SU-DHL-6 (cell line): Measurements from ENCODE around the gene RAG1.

Experiments used
- H2AFZ ChIP-seq: fragments of 200-600 bp; sonication (generic); 2 replicates; pipeline ENCODE4 v1.6.1; 2014; ENCODE audit warnings: low read depth, mild to moderate bottlenecking, moderate library complexity, mixed read lengths, antibody characterized with exemption, low read length; ENCODE audit not compliant: severe bottlenecking
- H3F3A ChIP-seq: fragments of 200-600 bp; shearing (Covaris generic); 2 replicates; pipeline ENCODE4 v1.6.0; 2016; ENCODE audit warnings: antibody characterized with exemption, mild to moderate bottlenecking; ENCODE audit not compliant: insufficient read depth
- H3K27ac ChIP-seq: fragments of 200-600 bp; sonication (generic); 2 replicates; pipeline ENCODE4 v1.5.1; 2016; ENCODE audit warnings: low read depth, mild to moderate bottlenecking, low read length, moderate library complexity, mixed read lengths
- H3K27me3 ChIP-seq: fragments of 200-600 bp; sonication (generic), shearing (Covaris generic); 2 replicates; pipeline ENCODE4 v1.6.0; 2014; ENCODE audit warnings: mild to moderate bottlenecking, low read length
- H3K36me3 ChIP-seq: fragments of 200-600 bp; sonication (generic); 2 replicates; pipeline ENCODE4 v1.6.1; 2014; ENCODE audit warnings: mild to moderate bottlenecking, low read length, mixed read lengths
- H3K4me2 ChIP-seq: fragments of 300-600, 200-600 bp; shearing (Covaris generic), sonication (generic); 2 replicates; pipeline ENCODE4 v1.6.0; 2014; ENCODE audit warnings: low read length, low read depth, mild to moderate bottlenecking; ENCODE audit not compliant: poor library complexity, severe bottlenecking
- H3K4me3 ChIP-seq: fragments of 200-600 bp; sonication (generic); 2 replicates; pipeline ENCODE4 v1.5.1; 2014; ENCODE audit warnings: antibody characterized with exemption, low read length, mild to moderate bottlenecking, mixed read lengths; ENCODE audit not compliant: insufficient read depth, poor library complexity, severe bottlenecking
- H3K79me2 ChIP-seq: fragments of 200-600 bp; sonication (generic); 2 replicates; pipeline ENCODE4 v1.6.1; 2014; ENCODE audit warnings: mild to moderate bottlenecking, low read length, moderate library complexity; ENCODE audit not compliant: insufficient read depth
- H3K9ac ChIP-seq: fragments of 200-600 bp; sonication (generic); 2 replicates; pipeline ENCODE4 v1.7.0; 2014; ENCODE audit warnings: mild to moderate bottlenecking, low read length
- H3K9me2 ChIP-seq: fragments of 200-600 bp; sonication (generic); replicated peaks from 2 replicates; pipeline ENCODE4 v1.6.1; 2014; ENCODE audit warnings: low read length; ENCODE audit not compliant: insufficient read depth
- H3K9me3 ChIP-seq: fragments of 200-600 bp; sonication (generic); 2 replicates; pipeline ENCODE4 v1.6.1; 2014; ENCODE audit warnings: low read length, mixed read lengths; ENCODE audit not compliant: insufficient read depth
- H4K20me1 ChIP-seq: fragments of 200-600 bp; sonication (generic); 2 replicates; pipeline ENCODE4 v1.6.1; 2014; ENCODE audit warnings: low read depth, mild to moderate bottlenecking, antibody characterized with exemption, low read length, moderate library complexity, mixed read lengths
- CTCF ChIP-seq: fragments of 200-600 bp; sonication (generic); IDR thresholded peaks from one replicate; pipeline ENCODE4 v1.5.1; 2017; ENCODE audit warnings: antibody characterized with exemption, mild to moderate bottlenecking, low read length, moderate library complexity; ENCODE audit not compliant: insufficient read depth, poor library complexity, severe bottlenecking
- EZH2phosphoT487 ChIP-seq: fragments of 200-600 bp; sonication (generic), shearing (Covaris generic); conservative IDR thresholded peaks from 2 replicates; pipeline ENCODE4 v1.6.1; 2018; ENCODE audit warnings: mild to moderate bottlenecking, antibody characterized with exemption, low read length, moderate library complexity, mixed read lengths

Gene RAG1

GRCh38 chr11:36598051-36598450 lies 30.2 kb downstream of the RAG1 start, which contains the start of gene RAG2:
Gene RAG2, minus strand, starts transcription at chr11:36598236. Its CDS starts 4,068 bp downstream, at chr11:36594168.
- no peaks in the 10 kb centered on the region for H3K36me3 ChIP-seq
- H3K9me3 ChIP-seq, result no peaks in the 10 kb centered on the region
- no peaks in the 10 kb centered on the region for H3K27me3 ChIP-seq
- H3K79me2 ChIP-seq, result no peaks in the 10 kb centered on the region
- H3K27ac ChIP-seq, result no peak within 1 kb of the TSS
- H4K20me1 ChIP-seq, result no peaks in the 10 kb centered on the region
- no peak within 1 kb of the TSS for H3K4me3 ChIP-seq
- H3K9me2 ChIP-seq, result no peaks in the 10 kb centered on the region
- no peak within 1 kb of the TSS for H2AFZ ChIP-seq
- H3K9ac ChIP-seq, result no peak within 1 kb of the TSS
- TF ChIP-seq EZH2phosphoT487 (no peak), CTCF (no peak)
- H3K4me2 ChIP-seq, result no peak within 1 kb of the TSS
- H3F3A ChIP-seq, result no peaks in the 10 kb centered on the region

DNA sequence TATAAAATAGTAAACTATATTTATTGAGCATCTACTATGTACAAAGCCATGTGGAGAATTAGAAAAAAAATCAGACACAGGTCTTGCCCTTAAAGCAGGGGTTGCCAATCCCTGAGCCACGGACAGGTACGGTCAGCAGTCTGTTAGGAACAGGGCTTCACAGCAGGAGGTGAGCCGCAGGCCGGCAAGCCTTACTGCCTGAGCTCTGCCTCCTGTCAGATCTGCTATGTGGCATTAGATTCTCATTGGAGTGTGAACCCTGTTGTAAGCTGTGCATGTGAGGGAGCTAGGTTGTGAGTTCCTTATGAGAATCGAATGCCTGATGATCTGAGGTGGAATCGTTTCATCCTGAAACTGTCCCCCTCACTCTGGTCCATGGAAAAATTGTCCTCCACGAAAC lies 32.4 kb downstream of the RAG1 start:
- Histone ChIP-seq H3K4me3 (no peak overlapping the region), H3F3A (no peaks in the 10 kb centered on the region), H3K36me3 (no peaks in the 10 kb centered on the region), H3K27ac (no peak overlapping the region), H3K27me3 (no peaks in the 10 kb centered on the region), H3K79me2 (no peaks in the 10 kb centered on the region), H3K9ac (no peak overlapping the region), H2AFZ (no peak overlapping the region), H3K9me3 (no peaks in the 10 kb centered on the region), H4K20me1 (no peaks in the 10 kb centered on the region), H3K4me2 (no peak overlapping the region), H3K9me2 (no peaks in the 10 kb centered on the region)
- no peak for TF ChIP-seq EZH2phosphoT487
- TF ChIP-seq CTCF, result no peak

DNA sequence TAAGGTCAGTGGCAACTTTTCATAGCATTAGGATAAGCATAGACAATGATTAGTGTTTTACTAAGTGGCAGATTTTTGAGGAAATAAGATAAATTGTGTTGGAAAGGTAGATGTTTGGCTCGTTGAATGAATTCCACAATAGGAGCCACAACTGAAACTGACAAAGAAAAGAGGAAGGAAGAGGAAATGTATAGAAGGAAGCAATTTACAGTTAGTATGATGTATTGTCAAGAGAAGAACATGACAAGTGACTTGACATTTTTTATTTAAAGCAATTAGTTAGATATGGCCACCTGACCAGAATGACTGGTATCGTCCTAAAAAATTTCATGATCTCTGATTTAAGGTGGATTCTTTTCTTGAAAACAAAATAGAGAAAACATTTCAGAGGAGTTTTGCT lies 33.3 kb downstream of the RAG1 start:
- TF ChIP-seq EZH2phosphoT487, result no peak
- no peak for TF ChIP-seq CTCF
- no peak overlapping the region for H2AFZ ChIP-seq
- no peak overlapping the region for H3K4me2 ChIP-seq
- H3K9ac ChIP-seq, result no peak overlapping the region
- no peaks in the 10 kb centered on the region for H3K36me3 ChIP-seq
- H3K27ac ChIP-seq, result no peak overlapping the region
- no peaks in the 10 kb centered on the region for H3K27me3 ChIP-seq
- H3K9me2 ChIP-seq, result no peaks in the 10 kb centered on the region
- no peaks in the 10 kb centered on the region for H3K9me3 ChIP-seq
- H3F3A ChIP-seq, result no peaks in the 10 kb centered on the region
- no peak overlapping the region for H3K4me3 ChIP-seq
- no peaks in the 10 kb centered on the region for H3K79me2 ChIP-seq
- no peaks in the 10 kb centered on the region for H4K20me1 ChIP-seq

DNA sequence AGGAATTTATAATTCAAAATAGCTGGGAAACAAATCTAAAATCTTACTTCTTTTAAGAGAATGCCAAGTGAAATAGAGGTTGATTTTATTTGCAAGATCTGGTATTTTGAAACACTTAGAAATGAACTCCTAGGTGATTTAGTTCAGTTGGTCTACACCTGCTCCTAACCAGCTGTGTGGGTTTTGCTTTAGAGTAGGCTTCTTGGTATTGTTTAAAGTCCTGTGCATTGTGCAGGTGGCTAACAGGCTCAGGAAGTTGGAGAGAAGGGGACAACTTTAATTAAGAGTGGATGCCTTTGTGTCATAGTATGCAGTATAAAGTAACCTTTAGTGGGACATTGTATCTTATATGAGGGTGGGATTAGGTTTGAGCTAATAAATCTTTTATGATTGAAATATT lies 34.3 kb downstream of the RAG1 start:
- Histone ChIP-seq H3K9me2 (no peaks in the 10 kb centered on the region), H3K27me3 (no peaks in the 10 kb centered on the region), H2AFZ (no peak overlapping the region), H3K27ac (no peak overlapping the region), H3K36me3 (no peaks in the 10 kb centered on the region), H4K20me1 (no peaks in the 10 kb centered on the region), H3F3A (no peaks in the 10 kb centered on the region), H3K9ac (no peak overlapping the region), H3K9me3 (no peaks in the 10 kb centered on the region), H3K4me3 (no peak overlapping the region), H3K79me2 (no peaks in the 10 kb centered on the region), H3K4me2 (no peak overlapping the region)
- TF ChIP-seq CTCF, result no peak
- no peak for TF ChIP-seq EZH2phosphoT487
